ENCODE data around the gene METTL24.

GRCh38 chr6:110295451-110296165 is 62.5 kb downstream of the METTL24 start:
- no peak for TF ChIP-seq CTCF (IDR thresholded peaks at IDR 0.05)
- no peak for TF ChIP-seq POLR2A (IDR thresholded peaks at IDR 0.05)
